DMS 273 (cell line): ENCODE data around the gene DAZ2.
"Not testable (repeated sequence)": the region's sequence is repeated elsewhere in the genome, so short reads cannot be mapped to it uniquely, and the experiment has no call there.

Source experiments
- DNase-seq: peaks from one replicate; lab custom pipeline; 2025; ENCODE audit not compliant: unreplicated experiment; lab: John Stamatoyannopoulos, UW

Gene DAZ2, protein sequence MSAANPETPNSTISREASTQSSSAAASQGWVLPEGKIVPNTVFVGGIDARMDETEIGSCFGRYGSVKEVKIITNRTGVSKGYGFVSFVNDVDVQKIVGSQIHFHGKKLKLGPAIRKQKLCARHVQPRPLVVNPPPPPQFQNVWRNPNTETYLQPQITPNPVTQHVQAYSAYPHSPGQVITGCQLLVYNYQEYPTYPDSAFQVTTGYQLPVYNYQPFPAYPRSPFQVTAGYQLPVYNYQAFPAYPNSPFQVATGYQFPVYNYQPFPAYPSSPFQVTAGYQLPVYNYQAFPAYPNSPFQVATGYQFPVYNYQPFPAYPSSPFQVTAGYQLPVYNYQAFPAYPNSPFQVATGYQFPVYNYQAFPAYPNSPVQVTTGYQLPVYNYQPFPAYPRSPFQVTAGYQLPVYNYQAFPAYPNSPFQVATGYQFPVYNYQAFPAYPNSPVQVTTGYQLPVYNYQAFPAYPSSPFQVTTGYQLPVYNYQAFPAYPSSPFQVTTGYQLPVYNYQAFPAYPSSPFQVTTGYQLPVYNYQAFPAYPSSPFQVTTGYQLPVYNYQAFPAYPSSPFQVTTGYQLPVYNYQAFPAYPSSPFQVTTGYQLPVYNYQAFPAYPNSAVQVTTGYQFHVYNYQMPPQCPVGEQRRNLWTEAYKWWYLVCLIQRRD

DNA sequence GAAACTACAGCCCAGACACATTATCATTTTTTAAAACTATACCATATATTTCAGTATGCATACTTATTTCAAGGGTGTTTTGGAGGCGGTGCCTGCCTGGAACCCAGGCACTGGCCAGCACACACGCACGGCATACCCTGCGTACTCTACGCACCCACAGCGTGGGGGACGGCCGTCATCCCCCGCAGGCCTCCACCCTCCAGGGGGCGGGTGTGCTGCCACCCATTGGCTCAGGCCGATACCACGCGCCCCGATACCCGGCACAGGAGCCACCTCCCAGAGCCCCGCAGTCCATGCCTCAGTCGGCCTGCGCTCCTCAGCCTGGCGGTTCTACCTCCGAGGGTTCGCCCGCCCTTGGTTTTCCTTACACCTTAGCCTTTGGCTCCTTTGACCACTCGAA lies at the start of gene DAZ2:
Gene DAZ2, plus strand, starts transcription at position 301 of the 400 bp plus-strand sequence. CDS start 208 bp downstream, outside the sequence.
- DNase-seq: not testable (repeated sequence)

DNA sequence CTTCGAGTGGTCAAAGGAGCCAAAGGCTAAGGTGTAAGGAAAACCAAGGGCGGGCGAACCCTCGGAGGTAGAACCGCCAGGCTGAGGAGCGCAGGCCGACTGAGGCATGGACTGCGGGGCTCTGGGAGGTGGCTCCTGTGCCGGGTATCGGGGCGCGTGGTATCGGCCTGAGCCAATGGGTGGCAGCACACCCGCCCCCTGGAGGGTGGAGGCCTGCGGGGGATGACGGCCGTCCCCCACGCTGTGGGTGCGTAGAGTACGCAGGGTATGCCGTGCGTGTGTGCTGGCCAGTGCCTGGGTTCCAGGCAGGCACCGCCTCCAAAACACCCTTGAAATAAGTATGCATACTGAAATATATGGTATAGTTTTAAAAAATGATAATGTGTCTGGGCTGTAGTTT lies 20.4 kb upstream of the DAZ2 start, which contains the start of gene DAZ1:
Gene DAZ1, minus strand, starts transcription at position 101 of the 400 bp plus-strand sequence. CDS start 208 bp downstream, outside the sequence.
- not testable (repeated sequence) for DNase-seq

GRCh38 chrY:23207455-23207854 lies 11.9 kb upstream of the DAZ2 start:
- DNase-seq: not testable (repeated sequence)

- DNase-seq: not testable (repeated sequence)
Measured at GRCh38 chrY:23209802-23210495, 9.4 kb upstream of the DAZ2 start.

- DNase-seq: not testable (repeated sequence)
Measured at GRCh38 chrY:23210681-23211080, 8.7 kb upstream of the DAZ2 start.
